RWPE2 (cell line): ENCODE results near the gene CROCC.
"Not testable (repeated sequence)": the region's sequence is repeated elsewhere in the genome, so short reads cannot be mapped to it uniquely, and the experiment has no call there.

Source experiments
- ATAC-seq: fragments of 200-7000 bp; cut with Tn5 transposase; 3 replicates; pipeline ENCODE4 v1.9.1; 2021; ENCODE audit warnings: low read depth
- DNase-seq: peaks from one replicate; pipeline ENCODE4 v3.0.0-alpha.2; 2020; ENCODE audit warnings: low spot score
- H3K27ac ChIP-seq: fragments of 450-650 bp; 2 replicates; pipeline ENCODE4 v1.5.1; 2017; ENCODE audit warnings: mild to moderate bottlenecking; ENCODE audit not compliant: poor library complexity, severe bottlenecking
- H3K27me3 ChIP-seq: fragments of 250-450 bp; sonication (Bioruptor Pico); 2 replicates; pipeline ENCODE4 v1.5.1; 2021; ENCODE audit warnings: mild to moderate bottlenecking, moderate library complexity; ENCODE audit not compliant: insufficient read depth, poor library complexity, severe bottlenecking
- H3K36me3 ChIP-seq: fragments of 250-450 bp; sonication (Bioruptor Pico); 2 replicates; pipeline ENCODE4 v1.5.1; 2020; ENCODE audit warnings: low read depth, mild to moderate bottlenecking, moderate library complexity
- H3K4me1 ChIP-seq: fragments of 250-450 bp; sonication (Bioruptor Pico); 2 replicates; pipeline ENCODE4 v1.5.1; 2021; ENCODE audit warnings: mild to moderate bottlenecking, moderate library complexity; ENCODE audit not compliant: insufficient read depth, poor library complexity, severe bottlenecking
- H3K4me3 ChIP-seq: fragments of 250-450 bp; sonication (Bioruptor Pico); 2 replicates; pipeline ENCODE4 v1.5.1; 2021; ENCODE audit warnings: mild to moderate bottlenecking, moderate library complexity; ENCODE audit not compliant: severe bottlenecking
- H3K9me3 ChIP-seq: fragments of 250-450 bp; sonication (Bioruptor Pico); 2 replicates; pipeline ENCODE4 v1.5.1; 2021; ENCODE audit warnings: mild to moderate bottlenecking, moderate library complexity; ENCODE audit not compliant: severe bottlenecking
- TF ChIP-seq, protein P1 (sequence below): fragments of 450-650 bp; IDR thresholded peaks from one replicate; pipeline ENCODE4 v1.5.1; 2017; ENCODE audit warnings: mild to moderate bottlenecking, moderate library complexity; ENCODE audit not compliant: poor library complexity, severe bottlenecking

Gene CROCC

DNA sequence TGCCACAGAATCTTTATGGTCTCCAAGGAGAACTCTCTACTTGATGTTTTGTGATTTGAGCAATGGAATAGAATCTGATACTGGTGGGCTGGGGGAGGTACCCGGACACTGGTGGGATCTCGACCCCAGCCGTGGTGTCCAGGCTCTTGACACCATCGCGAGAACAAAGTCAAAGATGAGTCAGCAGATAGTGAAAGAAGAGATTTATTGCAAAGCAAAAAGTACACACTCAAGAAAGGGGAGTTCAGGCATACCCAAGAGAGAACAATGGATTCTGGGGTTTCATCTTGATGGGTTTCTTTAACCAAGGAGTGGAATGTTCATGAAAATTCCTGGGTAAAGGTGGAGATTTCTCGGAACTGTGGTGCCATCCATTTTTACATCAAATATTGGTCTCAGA is 27.4 kb upstream of the CROCC start:
- H3K4me3 ChIP-seq, H3K27me3 ChIP-seq, H3K9me3 ChIP-seq, H3K36me3 ChIP-seq, ATAC-seq, H3K27ac ChIP-seq, DNase-seq: not testable (repeated sequence)
- H3K4me1 ChIP-seq, result peaks cover 13% of the 10 kb centered on the region

DNA sequence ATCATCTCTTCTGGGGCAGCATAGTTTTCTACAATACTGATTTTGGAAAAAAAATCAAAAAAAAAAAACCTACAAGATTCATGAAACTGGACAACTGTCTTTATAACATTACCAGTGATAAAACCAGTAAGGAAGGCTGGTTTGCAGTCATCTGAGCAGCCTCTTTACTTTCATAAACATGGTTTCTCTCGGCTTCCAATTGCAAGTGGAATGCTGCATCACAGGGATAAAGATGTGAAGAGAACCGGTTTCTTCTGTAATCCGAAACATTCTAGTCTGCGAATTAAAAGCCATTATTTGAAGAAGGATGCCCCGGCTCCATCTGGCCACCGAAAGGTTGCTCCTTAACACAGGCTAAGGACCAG is 26.5 kb upstream of the CROCC start:
- ATAC-seq, H3K36me3 ChIP-seq, H3K9me3 ChIP-seq, DNase-seq, H3K27me3 ChIP-seq: not testable (repeated sequence)
- Histone ChIP-seq H3K27ac (peak overlapping the region; percentile 57), H3K4me3 (peak overlapping the region; percentile 34), H3K4me1 (peaks cover 13% of the 10 kb centered on the region)

DNA sequence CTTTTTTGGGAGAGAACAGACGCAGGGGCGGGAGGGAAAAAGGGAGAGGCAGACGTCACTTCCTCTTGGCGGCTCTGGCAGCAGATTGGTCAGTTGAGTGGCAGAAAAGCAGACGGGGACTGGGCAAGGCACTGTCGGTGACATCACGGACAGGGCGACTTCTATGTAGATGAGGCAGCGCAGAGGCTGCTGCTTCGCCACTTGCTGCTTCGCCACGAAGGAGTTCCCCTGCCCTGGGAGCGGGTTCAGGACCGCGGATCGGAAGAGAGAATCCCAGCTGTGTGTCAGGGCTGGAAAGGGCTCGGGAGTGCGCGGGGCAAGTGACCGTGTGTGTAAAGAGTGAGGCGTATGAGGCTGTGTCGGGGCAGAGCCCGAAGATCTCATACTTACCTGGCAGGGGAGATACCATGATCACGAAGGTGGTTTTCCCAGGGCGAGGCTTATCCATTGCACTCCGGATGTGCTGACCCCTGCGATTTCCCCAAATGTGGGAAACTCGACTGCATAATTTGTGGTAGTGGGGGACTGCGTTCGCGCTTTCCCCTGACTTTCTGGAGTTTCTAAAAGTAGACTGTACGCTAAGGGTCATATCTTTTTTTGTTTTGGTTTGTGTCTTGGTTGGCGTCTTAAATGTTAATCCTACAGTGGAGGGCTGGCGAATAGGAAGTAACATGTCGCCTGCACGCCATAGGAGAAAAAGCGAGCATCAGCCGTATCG is 26.0 kb upstream of the CROCC start, which contains the start of gene RNU1-2:
RNU1-2 (plus strand) TSS at position 383 of the 718 bp plus-strand sequence.
- ATAC-seq, result peak; percentile 100
- peaks cover 13% of the 10 kb centered on the region for H3K4me1 ChIP-seq
- peak; percentile 95 for DNase-seq
- peak within 1 kb of the TSS; percentile 67 for H3K27ac ChIP-seq
- H3K9me3 ChIP-seq, H3K27me3 ChIP-seq, H3K36me3 ChIP-seq: not testable (repeated sequence)
- H3K4me3 ChIP-seq, result peak within 1 kb of the TSS; percentile 34

DNA sequence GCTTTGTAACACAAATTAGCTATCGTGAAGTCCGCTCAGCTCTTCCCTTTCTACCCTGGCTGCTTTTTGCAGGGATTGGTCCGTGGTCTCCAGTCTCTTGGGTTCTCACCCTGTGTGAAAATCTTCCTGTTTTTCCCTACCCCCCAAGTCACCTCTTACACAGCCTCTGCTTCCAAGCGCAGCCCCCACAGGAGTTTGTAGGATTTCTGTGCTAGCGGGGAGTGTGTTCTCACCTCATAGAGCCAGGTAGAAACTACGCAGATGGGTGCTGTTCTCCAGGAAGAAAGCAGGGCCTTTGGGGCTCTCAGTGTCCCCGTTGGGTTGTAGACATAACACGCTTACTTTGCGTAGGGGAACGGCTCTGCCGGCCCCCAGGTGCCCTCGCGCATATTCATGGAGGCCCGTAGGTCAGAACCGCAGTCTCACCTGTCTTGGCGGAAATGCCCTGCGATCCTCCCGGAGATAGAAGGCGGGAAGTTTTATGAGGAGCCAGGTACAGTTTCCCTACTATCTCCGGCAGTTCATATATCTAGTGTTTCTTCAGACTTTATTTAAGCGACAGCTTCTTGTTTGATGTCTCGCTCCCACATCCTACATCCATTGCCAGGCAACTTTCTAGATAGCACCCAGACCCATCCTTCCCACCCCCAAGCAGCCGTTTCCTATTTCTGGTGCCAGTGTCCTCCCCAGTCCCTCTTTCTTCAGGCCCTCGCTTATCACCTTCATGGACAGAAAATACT is 25.2 kb upstream of the CROCC start:
- H3K4me1 ChIP-seq, result peaks cover 13% of the 10 kb centered on the region
- not testable (repeated sequence) for H3K9me3 ChIP-seq, H3K4me3 ChIP-seq, H3K27me3 ChIP-seq, H3K36me3 ChIP-seq
- peak overlapping the region; percentile 67 for H3K27ac ChIP-seq
- DNase-seq, result peak; percentile 79
- peak; percentile 11 for ATAC-seq

DNA sequence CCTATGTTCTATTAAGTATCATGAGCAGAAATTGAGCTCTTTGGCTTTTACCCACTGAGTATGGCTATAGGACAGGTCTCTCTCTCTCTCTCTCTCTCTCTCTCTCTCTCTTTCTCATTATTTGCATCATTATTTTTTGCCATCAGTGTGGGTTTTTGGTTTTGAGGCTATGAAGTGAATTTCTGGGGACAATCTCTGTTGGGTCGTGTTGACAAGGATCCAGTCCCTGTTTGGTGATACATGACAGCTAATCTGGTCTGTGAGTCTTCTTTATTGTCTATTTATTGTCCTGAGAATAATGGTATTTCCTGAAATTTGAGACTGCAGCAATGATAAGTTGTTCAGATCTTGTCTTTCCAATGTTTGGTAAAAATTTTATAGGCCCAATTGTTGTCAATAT is 24.1 kb upstream of the CROCC start:
- ATAC-seq, H3K27me3 ChIP-seq, H3K36me3 ChIP-seq, H3K4me3 ChIP-seq, H3K9me3 ChIP-seq, DNase-seq: not testable (repeated sequence)
- Histone ChIP-seq H3K27ac (peak overlapping the region; percentile 67), H3K4me1 (peaks cover 15% of the 10 kb centered on the region)

DNA sequence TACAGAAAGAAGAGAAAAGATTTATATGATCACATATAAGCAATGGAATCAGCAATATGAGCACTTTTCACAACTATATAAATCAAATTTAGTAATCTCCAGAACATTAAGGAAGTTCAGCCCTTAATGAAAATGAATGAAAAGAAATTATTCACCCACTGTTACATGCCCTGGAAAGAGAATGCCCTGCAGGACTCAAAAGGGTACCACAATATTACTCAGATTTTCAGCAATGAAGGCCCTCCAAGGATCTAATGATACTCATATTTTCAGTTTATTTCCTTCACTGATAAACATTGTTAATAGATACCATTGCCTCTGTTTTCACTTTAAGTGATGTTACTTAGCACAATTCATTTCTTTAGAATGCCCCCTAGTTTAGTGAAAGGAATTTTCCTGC is 23.4 kb upstream of the CROCC start:
- not testable (repeated sequence) for H3K9me3 ChIP-seq, H3K4me3 ChIP-seq, H3K27me3 ChIP-seq, H3K36me3 ChIP-seq, DNase-seq, ATAC-seq
- peaks cover 21% of the 10 kb centered on the region for H3K4me1 ChIP-seq
- H3K27ac ChIP-seq, result peak overlapping the region; percentile 23

DNA sequence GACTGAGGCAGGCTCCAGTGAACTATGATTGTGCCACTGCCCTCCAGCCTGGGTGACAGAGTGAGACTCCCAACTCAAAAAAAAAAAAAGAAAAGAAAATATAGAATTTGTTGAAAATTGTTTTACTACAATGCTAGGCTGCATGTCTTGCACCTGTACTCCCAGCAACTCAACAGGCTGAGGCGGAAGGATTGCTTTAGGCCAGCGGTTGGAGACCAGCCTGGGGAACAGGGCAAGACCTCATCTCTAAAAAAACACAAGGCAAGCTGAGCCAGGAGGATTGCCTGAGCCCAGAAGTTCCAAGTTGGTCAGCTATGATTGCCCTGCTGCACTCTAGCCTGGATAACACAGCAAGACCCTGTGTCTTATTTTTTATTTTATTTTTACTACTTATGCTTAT is 22.7 kb upstream of the CROCC start:
- H3K4me1 ChIP-seq, result peaks cover 26% of the 10 kb centered on the region
- ATAC-seq, result not testable (repeated sequence)

DNA sequence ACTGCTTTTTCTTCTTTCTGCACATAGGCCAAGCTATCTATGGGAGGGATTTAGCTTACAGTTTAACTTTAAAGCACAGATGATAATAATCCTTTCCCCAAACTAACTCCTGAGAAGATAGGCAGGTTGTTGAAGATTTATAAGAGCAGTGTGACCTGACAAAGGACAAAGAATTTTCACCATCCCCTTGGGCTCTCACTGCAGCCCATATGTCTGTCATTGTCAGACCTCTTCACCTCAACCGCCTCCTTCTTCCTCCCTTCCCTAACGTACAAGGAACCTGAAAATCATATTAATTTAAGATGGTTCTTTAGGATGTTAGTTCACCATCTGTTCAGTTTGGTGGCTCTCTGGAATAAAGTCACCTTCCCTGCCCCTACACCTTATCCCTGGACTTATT is 21.0 kb upstream of the CROCC start:
- H3K4me3 ChIP-seq, result no peak overlapping the region
- ATAC-seq (no peak), DNase-seq (no peak)
- no peaks in the 10 kb centered on the region for H3K36me3 ChIP-seq
- no peak overlapping the region for H3K27ac ChIP-seq
- H3K9me3 ChIP-seq, result no peaks in the 10 kb centered on the region
- peaks cover 31% of the 10 kb centered on the region for H3K4me1 ChIP-seq
- no peaks in the 10 kb centered on the region for H3K27me3 ChIP-seq
- TF ChIP-seq, protein P1, sequence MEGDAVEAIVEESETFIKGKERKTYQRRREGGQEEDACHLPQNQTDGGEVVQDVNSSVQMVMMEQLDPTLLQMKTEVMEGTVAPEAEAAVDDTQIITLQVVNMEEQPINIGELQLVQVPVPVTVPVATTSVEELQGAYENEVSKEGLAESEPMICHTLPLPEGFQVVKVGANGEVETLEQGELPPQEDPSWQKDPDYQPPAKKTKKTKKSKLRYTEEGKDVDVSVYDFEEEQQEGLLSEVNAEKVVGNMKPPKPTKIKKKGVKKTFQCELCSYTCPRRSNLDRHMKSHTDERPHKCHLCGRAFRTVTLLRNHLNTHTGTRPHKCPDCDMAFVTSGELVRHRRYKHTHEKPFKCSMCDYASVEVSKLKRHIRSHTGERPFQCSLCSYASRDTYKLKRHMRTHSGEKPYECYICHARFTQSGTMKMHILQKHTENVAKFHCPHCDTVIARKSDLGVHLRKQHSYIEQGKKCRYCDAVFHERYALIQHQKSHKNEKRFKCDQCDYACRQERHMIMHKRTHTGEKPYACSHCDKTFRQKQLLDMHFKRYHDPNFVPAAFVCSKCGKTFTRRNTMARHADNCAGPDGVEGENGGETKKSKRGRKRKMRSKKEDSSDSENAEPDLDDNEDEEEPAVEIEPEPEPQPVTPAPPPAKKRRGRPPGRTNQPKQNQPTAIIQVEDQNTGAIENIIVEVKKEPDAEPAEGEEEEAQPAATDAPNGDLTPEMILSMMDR, result no peak

More for the DNA sequence above, 22.7 kb upstream of the CROCC start:
- not testable (repeated sequence) for H3K27me3 ChIP-seq, H3K9me3 ChIP-seq, H3K36me3 ChIP-seq, DNase-seq, H3K4me3 ChIP-seq, H3K27ac ChIP-seq

DNA sequence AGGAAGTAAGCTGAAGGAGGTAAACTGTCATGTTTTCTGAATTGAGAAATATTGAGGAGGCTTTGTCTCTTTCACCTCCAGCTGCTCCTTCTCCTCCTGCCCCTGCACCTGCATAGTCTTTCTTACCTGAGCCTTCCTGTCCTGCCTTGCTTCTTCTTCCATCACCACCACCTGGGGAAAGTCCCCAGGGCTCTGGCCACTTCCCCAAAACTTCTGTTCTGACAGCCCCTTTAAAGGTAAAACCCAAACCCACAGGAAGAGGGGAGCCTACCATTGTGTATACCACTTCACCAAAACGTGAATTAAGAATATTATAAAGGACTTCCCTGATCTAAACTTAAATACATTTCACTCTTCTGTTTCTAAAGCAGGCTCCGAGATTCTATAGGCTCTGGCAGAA is 20.4 kb upstream of the CROCC start:
- H3K9me3 ChIP-seq, H3K27me3 ChIP-seq, H3K27ac ChIP-seq, H3K36me3 ChIP-seq, H3K4me3 ChIP-seq, DNase-seq, ATAC-seq: not testable (repeated sequence)
- H3K4me1 ChIP-seq, result peaks cover 30% of the 10 kb centered on the region
